ENCODE measurements around the gene LAMB3. TPM values are rescaled to one million over a fixed set of nuclear protein-coding genes. Genes with fewer than 3 reads are reported as not detected.

The LAMB3 gene
- total RNA-seq, 1 donor from 2014 or later: 17.0 TPM

- Mint-ChIP-seq H3K4me3 (no peak overlapping the region), H3K27ac (no peak overlapping the region), H3K27me3 (peaks cover 17% of the 10 kb centered on the region), H3K9me3 (no peaks in the 10 kb centered on the region), H3K36me3 (no peaks in the 10 kb centered on the region), H3K4me1 (ENCODE audit: unreplicated experiment) (no peaks in the 10 kb centered on the region)
- no peak for DNase-seq (ENCODE audit: extremely low spot score, unreplicated experiment)
- no peak for TF ChIP-seq CTCF (conservative IDR thresholded peaks at IDR 0.05)
Observed at GRCh38 chr1:209586221-209586740, 65.9 kb downstream of the LAMB3 start.

DNA sequence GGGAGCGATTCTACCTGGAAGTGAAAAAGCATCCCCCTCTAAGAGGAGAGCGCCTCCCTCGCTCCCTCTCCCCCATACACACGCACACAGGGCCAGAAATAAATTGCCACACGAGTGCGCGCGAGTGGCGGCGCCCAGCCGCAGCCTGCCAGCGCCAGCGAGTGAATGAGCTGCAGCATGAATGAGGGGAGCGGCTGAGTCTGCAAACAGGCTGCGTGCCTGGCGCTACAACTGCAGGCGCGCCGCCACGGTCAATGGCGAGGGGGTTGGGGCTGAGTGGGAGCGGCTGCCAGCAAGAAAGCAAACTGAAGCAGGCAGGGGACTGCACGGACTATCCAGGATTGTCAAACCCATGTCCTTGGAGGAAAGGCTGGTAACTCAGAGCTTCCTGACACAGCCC lies 66.6 kb downstream of the LAMB3 start:
- no peak for TF ChIP-seq CTCF (conservative IDR thresholded peaks at IDR 0.05)
- DNase-seq (ENCODE audit: extremely low spot score, unreplicated experiment): no peak
- Mint-ChIP-seq H3K4me3 (no peak overlapping the region), H3K27me3 (peaks cover 17% of the 10 kb centered on the region), H3K4me1 (ENCODE audit: unreplicated experiment) (no peaks in the 10 kb centered on the region), H3K27ac (no peak overlapping the region), H3K9me3 (no peaks in the 10 kb centered on the region), H3K36me3 (no peaks in the 10 kb centered on the region)

GRCh38 chr1:209585197-209585596 lies 67.0 kb downstream of the LAMB3 start:
- peak; percentile 25 for TF ChIP-seq CTCF (conservative IDR thresholded peaks at IDR 0.05)
- no peaks in the 10 kb centered on the region for H3K36me3 Mint-ChIP-seq

GRCh38 chr1:209584231-209584672 lies 68.0 kb downstream of the LAMB3 start:
- peaks cover 12% of the 10 kb centered on the region for H3K27me3 Mint-ChIP-seq
- H3K4me1 Mint-ChIP-seq (ENCODE audit: unreplicated experiment): no peaks in the 10 kb centered on the region
- TF ChIP-seq CTCF (conservative IDR thresholded peaks at IDR 0.05): no peak
- H3K9me3 Mint-ChIP-seq: no peaks in the 10 kb centered on the region
- no peak overlapping the region for H3K27ac Mint-ChIP-seq
- DNase-seq (ENCODE audit: extremely low spot score, unreplicated experiment): no peak
- H3K36me3 Mint-ChIP-seq: no peaks in the 10 kb centered on the region
- H3K4me3 Mint-ChIP-seq: no peak overlapping the region

More at GRCh38 chr1:209585197-209585596, 67.0 kb downstream of the LAMB3 start:
- Mint-ChIP-seq H3K4me1 (ENCODE audit: unreplicated experiment) (no peaks in the 10 kb centered on the region), H3K27ac (no peak overlapping the region), H3K9me3 (no peaks in the 10 kb centered on the region), H3K4me3 (no peak overlapping the region), H3K27me3 (peaks cover 13% of the 10 kb centered on the region)
- DNase-seq (ENCODE audit: extremely low spot score, unreplicated experiment): no peak

- no peak for TF ChIP-seq CTCF (conservative IDR thresholded peaks at IDR 0.05)
- Mint-ChIP-seq H3K9me3 (no peaks in the 10 kb centered on the region), H3K4me3 (no peak within 1 kb of the TSS), H3K27ac (no peak within 1 kb of the TSS), H3K27me3 (peaks cover 12% of the 10 kb centered on the region), H3K4me1 (ENCODE audit: unreplicated experiment) (no peaks in the 10 kb centered on the region), H3K36me3 (no peaks in the 10 kb centered on the region)
- no peak for DNase-seq (ENCODE audit: extremely low spot score, unreplicated experiment)
Observed at GRCh38 chr1:209583408-209583807, 68.8 kb downstream of the LAMB3 start, which contains the start of gene CAMK1G. CAMK1G (plus strand) TSS chr1:209583714; CDS start chr1:209594984, 11,270 bp downstream.

Measured in type B pancreatic cell (in vitro differentiated cells).